HepG2 (cell line): ENCODE results near the gene KANSL3. TPM values are rescaled to one million over a fixed set of nuclear protein-coding genes. Genes with fewer than 3 reads are reported as not detected.

Experiments
- ATAC-seq: fragments of 200-7000 bp; cut with Tn5 transposase; 3 replicates; pipeline ENCODE4 v1.9.1; 2020; ENCODE audit warnings: mild to moderate bottlenecking, moderate library complexity
- BruUV-seq: library from RNA; stranded (reverse); fragments of 400-500 nt; replicated peaks from 2 replicates; lab custom pipeline; 2021; lab: Mats Ljungman, UMichigan
- CTCF ChIA-PET: fragments of 300-600 bp; formaldehyde crosslinking; extraction: SDS; loops from one replicate; lab custom pipeline; 2021; ENCODE audit warnings: low total read pairs, inconsistent platforms, low intra/inter-chr PET ratio; lab: Yijun Ruan, JAX
- POLR2A ChIA-PET: fragments of 350-600 bp; sonication (Branson Sonifier 250); formaldehyde crosslinking; loops from one replicate; lab custom pipeline; 2020; ENCODE audit warnings: antibody characterized with exemption, inconsistent platforms; lab: Yijun Ruan, JAX
- DNase-seq: peaks from one replicate; pipeline ENCODE4 v3.0.0-alpha.2; 2015; ENCODE audit warnings: low spot score
- FAIRE-seq: peaks from 3 replicates; lab custom pipeline; 2011; peaks lifted over from hg19 to GRCh38; lab: Jason Lieb, UNC
- H2AFZ ChIP-seq: one replicate; pipeline ENCODE4 v1.6.1; 2011; ENCODE audit warnings: low read length, inconsistent platforms
- H3K27ac ChIP-seq: fragments of 300-600 bp; 3 replicates; pipeline ENCODE4 v1.8.0; 2011; ENCODE audit warnings: mixed run types, mild to moderate bottlenecking, mixed read lengths, low read length, inconsistent platforms; ENCODE audit not compliant: insufficient read depth; ENCODE audit errors: extremely low read length
- H3K27me3 ChIP-seq, 2 experiments: fragments of 200-600 bp in 1 of 2; 2 replicates in 1 of 2; 3 replicates in 1 of 2; pipeline versions ENCODE4 v1.6.0 to v1.8.0; 2011; ENCODE audit warnings: low read length in 2 of 2, mild to moderate bottlenecking in 2 of 2, moderate library complexity in 2 of 2, inconsistent platforms in 1 of 2; ENCODE audit not compliant: insufficient read depth in 2 of 2, control insufficient read depth in 1 of 2
- H3K36me3 ChIP-seq, 2 experiments: fragments of 200-600 bp in 1 of 2; replicated peaks in 1 of 2; 2 replicates in 1 of 2; 3 replicates in 1 of 2; pipeline versions ENCODE4 v1.5.1 to v1.8.0; 2011; ENCODE audit warnings: low read length in 2 of 2, inconsistent platforms in 1 of 2; ENCODE audit not compliant: insufficient read depth in 2 of 2, control insufficient read depth in 1 of 2
- H3K4me1 ChIP-seq: 2 replicates; pipeline ENCODE4 v1.5.1; 2012; ENCODE audit warnings: low read length, inconsistent platforms; ENCODE audit not compliant: insufficient read depth
- H3K4me2 ChIP-seq: 2 replicates; pipeline ENCODE4 v1.6.0; 2011; ENCODE audit warnings: low read depth, low read length, inconsistent platforms
- H3K4me3 ChIP-seq, 3 experiments: fragments of 200-600 bp in 1 of 3; sonication (generic), shearing (Covaris generic) in 1 of 3; replicated peaks in 1 of 3; 2 replicates each; pipeline ENCODE4 v1.5.1; 2011 to 2016; ENCODE audit warnings: low read length in 3 of 3, inconsistent platforms in 2 of 3, low read depth in 2 of 3, mild to moderate bottlenecking in 2 of 3, control low read depth in 1 of 3, mixed read lengths in 1 of 3; ENCODE audit not compliant: insufficient read depth in 1 of 3
- H3K79me2 ChIP-seq: one replicate; pipeline ENCODE4 v1.6.1; 2011; ENCODE audit warnings: low read length, inconsistent platforms; ENCODE audit not compliant: insufficient read depth
- H3K9ac ChIP-seq: 2 replicates; pipeline ENCODE4 v1.6.0; 2011; ENCODE audit warnings: mild to moderate bottlenecking, low read depth, low read length, inconsistent platforms; ENCODE audit not compliant: insufficient read depth
- H3K9me3 ChIP-seq: 2 replicates; pipeline ENCODE4 v1.5.1; 2012; ENCODE audit warnings: mild to moderate bottlenecking, low read length
- H4K20me1 ChIP-seq: 2 replicates; pipeline ENCODE4 v1.6.0; 2011; ENCODE audit warnings: inconsistent platforms, mild to moderate bottlenecking, low read length, moderate library complexity; ENCODE audit not compliant: insufficient read depth
- DMAP1 ChIP-seq: IDR thresholded peaks from 2 replicates; pipeline ENCODE4 v1.6.1; 2016
- ELF4 ChIP-seq: sonication (generic); formaldehyde crosslinking; IDR thresholded peaks from 2 replicates; pipeline ENCODE4 v1.5.0; 2020; ENCODE audit warnings: missing genetic modification reagents, mild to moderate bottlenecking, moderate library complexity, borderline replicate concordance
- GATAD2A ChIP-seq: IDR thresholded peaks from 2 replicates; pipeline ENCODE4 v1.6.1; 2016
- RFX1 ChIP-seq: fragments of 450-650 bp; IDR thresholded peaks from 2 replicates; pipeline ENCODE4 v1.6.1; 2017
- RXRA ChIP-seq: sonication (generic); formaldehyde crosslinking; IDR thresholded peaks from 2 replicates; pipeline ENCODE4 v1.5.1; 2020; ENCODE audit warnings: missing genetic modification reagents
- ZNF253 ChIP-seq: sonication (generic); formaldehyde crosslinking; IDR thresholded peaks from 2 replicates; pipeline ENCODE4 v1.8.0; 2022; ENCODE audit warnings: mild to moderate bottlenecking, missing genetic modification reagents, borderline replicate concordance
- ZNF274 ChIP-seq: sonication (generic); formaldehyde crosslinking; IDR thresholded peaks from 2 replicates; pipeline ENCODE4 v1.5.1; 2020; ENCODE audit warnings: mild to moderate bottlenecking, missing genetic modification reagents
- ZNF33A ChIP-seq: sonication (generic); formaldehyde crosslinking; IDR thresholded peaks from 2 replicates; pipeline ENCODE4 v1.5.1; 2020; ENCODE audit warnings: missing genetic modification reagents, mild to moderate bottlenecking, moderate library complexity, borderline replicate concordance
- ZNF33B ChIP-seq: sonication (generic); formaldehyde crosslinking; IDR thresholded peaks from 2 replicates; pipeline ENCODE4 v1.5.1; 2020; ENCODE audit warnings: mild to moderate bottlenecking, missing genetic modification reagents
- ZNF598 ChIP-seq: sonication (generic); formaldehyde crosslinking; IDR thresholded peaks from 2 replicates; pipeline ENCODE4 v1.5.1; 2020; ENCODE audit warnings: mild to moderate bottlenecking, missing genetic modification reagents, borderline replicate concordance
- ZNF839 ChIP-seq: sonication (generic); formaldehyde crosslinking; IDR thresholded peaks from 2 replicates; pipeline ENCODE4 v1.4.0; 2020; ENCODE audit warnings: missing genetic modification reagents, mild to moderate bottlenecking, borderline replicate concordance
- WGBS: methylation state at CpG from one replicate; pipeline ENCODE4 v1.1.6; 2017; ENCODE audit warnings: low lambda C conversion rate; 5-methylcytosine and 5-hydroxymethylcytosine counted together
- in situ Hi-C: cut with HindIII; loops from 2 replicates; pipeline ENCODE4 v1.10.0; 2017; ENCODE audit warnings: low pct_unique_long_range_greater_than_20kb; ENCODE audit not compliant: extremely low pct_ligation_motif_present
- intact Hi-C: fragments of 100-400 bp; cut with micrococcal nuclease; formaldehyde crosslinking; loops from one replicate; pipeline ENCODE4 v1.10.0; 2022; ENCODE audit not compliant: unreplicated experiment
- polyA plus RNA-seq, 8 experiments: library from polyadenylated mRNA; depleted of rRNA in 3 of 8; stranded (reverse) in 7 of 8; unstranded in 1 of 8; fragments of >200 nt; fragmentation: Illumina TruSeq in 4 of 8; extraction: Trizol in 4 of 8; gene quantifications; 2 replicates each; pipeline versions ENCODE4 v1.2.1 to v1.2.3, GENCODE V29; 2011 to 2016; ENCODE audit warnings: low read depth in 4 of 8, missing spikeins in 1 of 8, mixed read lengths in 1 of 8; ENCODE audit not compliant: insufficient read depth in 1 of 8
- total RNA-seq, 5 experiments: library from RNA; depleted of rRNA; stranded (reverse); fragments of >200 nt; fragmentation: Illumina TruSeq; extraction: Trizol; gene quantifications; 2 replicates each; pipeline ENCODE4 v1.2.3, GENCODE V29; 2016; ENCODE audit warnings: low read depth in 1 of 5
- TF ChIP-seq, protein P1 (sequence below): sonication (generic); formaldehyde crosslinking; IDR thresholded peaks from 2 replicates; pipeline ENCODE4 v1.5.1; 2020; ENCODE audit warnings: missing genetic modification reagents, mild to moderate bottlenecking, borderline replicate concordance
- TF ChIP-seq, protein P2 (sequence below): sonication (generic); formaldehyde crosslinking; conservative IDR thresholded peaks from 2 replicates; pipeline ENCODE4 v1.4.0; 2020; ENCODE audit warnings: missing genetic modification reagents

Gene KANSL3
- total and polyA plus RNA-seq, 2 of the 13 experiments (the other 11 are each of a cell fraction or from before 2014, with no cell fraction given) = 20.8 to 37.3 TPM

DNA sequence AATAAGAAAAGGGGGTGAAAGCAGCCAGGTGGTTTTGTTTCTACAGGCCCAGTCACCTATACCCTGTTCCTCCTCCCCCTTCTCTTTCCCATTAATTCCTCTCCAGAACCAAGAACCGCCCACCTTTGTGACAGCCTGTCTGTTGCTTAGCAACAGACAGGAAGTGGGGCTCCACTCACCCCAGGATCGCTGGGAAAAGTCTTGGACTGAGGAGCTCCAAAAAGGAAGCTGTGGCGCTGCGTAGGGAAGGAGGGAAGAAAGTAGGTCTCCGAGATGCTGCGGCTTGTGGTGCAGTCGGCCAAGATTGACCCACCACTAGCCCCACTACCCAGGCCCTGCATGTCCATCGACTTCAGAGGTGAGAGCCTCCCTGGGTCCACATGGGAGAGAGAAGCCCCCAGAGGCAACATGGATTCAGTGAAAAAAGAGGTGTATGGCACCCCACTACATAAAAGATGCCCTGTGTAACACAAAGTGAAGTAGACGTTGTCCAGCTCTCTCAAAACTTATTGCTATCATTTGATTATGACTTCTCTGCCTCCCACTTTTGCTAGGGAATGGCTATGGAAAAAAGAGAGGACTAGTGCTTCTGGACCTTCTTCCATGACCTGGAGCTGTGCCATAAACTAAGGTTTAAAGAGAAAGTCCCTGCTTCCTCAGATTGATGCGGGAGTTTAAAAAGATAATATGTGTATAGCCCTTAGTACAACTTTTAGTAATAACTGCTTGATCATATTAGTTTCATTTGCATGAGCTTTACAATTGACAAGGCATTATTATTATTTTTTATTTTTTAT, 4.7 kb upstream of the KANSL3 start, which contains the start of gene FER1L5:
Gene FER1L5, plus strand, starts transcription at position 201 of the 797 bp plus-strand sequence. Its CDS starts 73 bp downstream, at position 274.
- Histone ChIP-seq H2AFZ (no peak within 1 kb of the TSS), H3K27me3 (peaks cover 0 to 14% of the 10 kb centered on the region in 2 experiments; a peak in 3 of 5 replicates), H3K27ac (no peak within 1 kb of the TSS), H3K4me1 (peaks cover 12% of the 10 kb centered on the region), H4K20me1 (no peaks in the 10 kb centered on the region), H3K4me3 (no peak within 1 kb of the TSS), H3K79me2 (peaks cover under 1% of the 10 kb centered on the region), H3K9me3 (no peaks in the 10 kb centered on the region), H3K4me2 (no peak within 1 kb of the TSS), H3K9ac (no peak within 1 kb of the TSS), H3K36me3 (no peaks in the 10 kb centered on the region)
- no TSS peak for BruUV-seq
- DNase-seq (no peak), ATAC-seq (no peak), FAIRE-seq (no peak)
- TF ChIP-seq RFX1 (peak; percentile 50; the same call in 1 of the 2 replicates), ZNF839 (CRISPR knock-in tag) (no peak)
- CTCF ChIA-PET = no interaction called here
- in situ Hi-C loops = no loop called here
- WGBS = 71% methylated on average over 10 of the region's 10 CpGs
- intact Hi-C loops = no loop called here
- POLR2A ChIA-PET = no interaction called here

DNA sequence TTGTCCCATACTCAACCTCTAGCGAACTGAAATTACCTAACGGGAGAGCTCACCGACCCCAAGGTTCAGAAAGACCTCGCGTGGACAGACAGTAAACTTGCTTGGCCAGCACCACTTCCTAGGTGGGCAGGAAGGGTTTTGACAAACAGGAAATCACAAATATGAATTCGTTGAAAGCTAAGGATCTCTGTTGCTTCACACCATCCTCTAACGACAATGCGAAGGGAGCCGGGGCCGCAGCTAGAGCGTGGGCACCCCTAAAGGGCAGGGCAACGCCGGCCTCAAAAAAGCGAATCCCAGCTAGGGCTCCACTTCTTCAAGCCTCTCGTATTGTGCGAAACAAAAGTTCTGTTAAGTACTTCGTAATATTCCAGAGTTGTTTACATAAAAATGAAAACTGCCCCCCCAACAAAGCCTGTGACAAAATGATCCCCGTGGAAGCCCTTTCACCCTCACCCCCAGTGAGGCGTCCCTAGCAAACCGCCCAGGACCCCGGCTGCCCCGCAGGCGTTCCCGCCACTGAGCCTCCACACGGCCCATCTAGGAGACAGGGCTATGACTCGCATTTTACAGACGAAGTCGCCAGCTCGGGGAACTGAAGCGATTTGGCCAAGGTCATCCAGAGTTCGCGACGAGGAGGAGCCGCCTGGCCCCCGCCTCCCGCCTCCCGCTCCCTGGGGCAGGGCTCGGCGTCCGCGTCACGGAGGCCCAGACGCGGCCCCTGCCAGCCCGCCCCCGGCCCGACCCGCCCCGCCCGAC, 548 bp downstream of the KANSL3 start:
- peak overlapping the region; percentile 100 for H3K4me2 ChIP-seq
- no TSS peak for BruUV-seq
- H3K79me2 ChIP-seq = peaks cover 27% of the 10 kb centered on the region
- in situ Hi-C loops (no loop called here), intact Hi-C loops (loop anchor here (5.0 kb wide), 2 partner anchors 35 to 180 kb away; partner anchors contain the start of gene CNNM3)
- H3K27me3 ChIP-seq = no peaks in the 10 kb centered on the region; a peak in 1 of 5 replicates
- H3K9ac ChIP-seq = peak overlapping the region; percentile 74
- H3K27ac ChIP-seq = peak overlapping the region; percentile 71
- 3% methylated on average over 18 of the region's 50 CpGs for WGBS
- H3K4me1 ChIP-seq = peaks cover 40% of the 10 kb centered on the region
- no peak for FAIRE-seq
- H2AFZ ChIP-seq = no peak overlapping the region
- peak; percentile 87 for ATAC-seq
- CTCF ChIA-PET = no interaction called here
- peaks cover 1 to 23% of the 10 kb centered on the region in 2 experiments; a peak in 4 of 5 replicates for H3K36me3 ChIP-seq
- POLR2A ChIA-PET = interaction anchor here (0.7 to 1.9 kb wide), 12 partner anchors 18 to 124 kb away, joined by 3 to 7 read pairs (median 4); partner anchors contain the start of gene CNNM4
- peak; percentile 85 for DNase-seq
- no peaks in the 10 kb centered on the region for H3K9me3 ChIP-seq
- no peaks in the 10 kb centered on the region for H4K20me1 ChIP-seq
- peak overlapping the region; percentile 83 to 93 (median 85) for H3K4me3 ChIP-seq
- TF ChIP-seq, protein P1, sequence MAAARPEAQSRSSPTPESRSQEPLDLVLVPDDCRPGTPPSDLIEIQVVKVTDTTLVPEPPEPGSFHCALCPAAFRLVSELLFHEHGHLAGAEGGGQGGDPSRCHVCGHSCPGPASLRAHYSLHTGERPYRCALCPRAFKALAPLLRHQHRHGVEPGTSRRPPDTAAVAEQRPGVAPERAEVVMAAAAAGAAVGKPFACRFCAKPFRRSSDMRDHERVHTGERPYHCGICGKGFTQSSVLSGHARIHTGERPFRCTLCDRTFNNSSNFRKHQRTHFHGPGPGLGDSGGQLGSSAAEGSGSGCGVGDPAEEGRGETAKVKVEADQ (CRISPR knock-in tag) = no peak
- TF ChIP-seq, protein P2, sequence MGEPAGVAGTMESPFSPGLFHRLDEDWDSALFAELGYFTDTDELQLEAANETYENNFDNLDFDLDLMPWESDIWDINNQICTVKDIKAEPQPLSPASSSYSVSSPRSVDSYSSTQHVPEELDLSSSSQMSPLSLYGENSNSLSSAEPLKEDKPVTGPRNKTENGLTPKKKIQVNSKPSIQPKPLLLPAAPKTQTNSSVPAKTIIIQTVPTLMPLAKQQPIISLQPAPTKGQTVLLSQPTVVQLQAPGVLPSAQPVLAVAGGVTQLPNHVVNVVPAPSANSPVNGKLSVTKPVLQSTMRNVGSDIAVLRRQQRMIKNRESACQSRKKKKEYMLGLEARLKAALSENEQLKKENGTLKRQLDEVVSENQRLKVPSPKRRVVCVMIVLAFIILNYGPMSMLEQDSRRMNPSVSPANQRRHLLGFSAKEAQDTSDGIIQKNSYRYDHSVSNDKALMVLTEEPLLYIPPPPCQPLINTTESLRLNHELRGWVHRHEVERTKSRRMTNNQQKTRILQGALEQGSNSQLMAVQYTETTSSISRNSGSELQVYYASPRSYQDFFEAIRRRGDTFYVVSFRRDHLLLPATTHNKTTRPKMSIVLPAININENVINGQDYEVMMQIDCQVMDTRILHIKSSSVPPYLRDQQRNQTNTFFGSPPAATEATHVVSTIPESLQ (CRISPR knock-in tag) = no peak
- TF ChIP-seq DMAP1 (CRISPR knock-in tag) (no peak), GATAD2A (CRISPR knock-in tag) (0 out of 2 replicates have a peak, but pooled peaks have one; percentile 14), RXRA (CRISPR knock-in tag) (peak; percentile 62; the same call in 1 of the 2 replicates), ZNF33A (CRISPR knock-in tag) (no peak), ZNF33B (no peak), ZNF598 (peak; percentile 56; the same call in 1 of the 2 replicates), ZNF253 (CRISPR knock-in tag) (0 out of 2 replicates have a peak, but pooled peaks have one; percentile 8), ZNF274 (0 out of 2 replicates have a peak, but pooled peaks have one; percentile 15), ELF4 (peak; percentile 6; the same call in 1 of the 2 replicates)
